ENCODE data around the gene FKBP1A. TPM values are rescaled to one million over a fixed set of nuclear protein-coding genes. Genes with fewer than 3 reads are reported as not detected.

The FKBP1A gene
- 124 TPM for total RNA-seq
- long read RNA-seq, transcript FKBP1A-203 (4 exons, 976 nt), result minor isoform, 7 of 158 reads
- long read RNA-seq, transcript FKBP1A-204 (5 exons, 1,622 nt), result major isoform, 140 of 158 reads
- long read RNA-seq, partial matches to known transcripts, result 1 of 158 reads
- long read RNA-seq, other reads (novel, unspliced or antisense), result 8 of 158 reads

DNA sequence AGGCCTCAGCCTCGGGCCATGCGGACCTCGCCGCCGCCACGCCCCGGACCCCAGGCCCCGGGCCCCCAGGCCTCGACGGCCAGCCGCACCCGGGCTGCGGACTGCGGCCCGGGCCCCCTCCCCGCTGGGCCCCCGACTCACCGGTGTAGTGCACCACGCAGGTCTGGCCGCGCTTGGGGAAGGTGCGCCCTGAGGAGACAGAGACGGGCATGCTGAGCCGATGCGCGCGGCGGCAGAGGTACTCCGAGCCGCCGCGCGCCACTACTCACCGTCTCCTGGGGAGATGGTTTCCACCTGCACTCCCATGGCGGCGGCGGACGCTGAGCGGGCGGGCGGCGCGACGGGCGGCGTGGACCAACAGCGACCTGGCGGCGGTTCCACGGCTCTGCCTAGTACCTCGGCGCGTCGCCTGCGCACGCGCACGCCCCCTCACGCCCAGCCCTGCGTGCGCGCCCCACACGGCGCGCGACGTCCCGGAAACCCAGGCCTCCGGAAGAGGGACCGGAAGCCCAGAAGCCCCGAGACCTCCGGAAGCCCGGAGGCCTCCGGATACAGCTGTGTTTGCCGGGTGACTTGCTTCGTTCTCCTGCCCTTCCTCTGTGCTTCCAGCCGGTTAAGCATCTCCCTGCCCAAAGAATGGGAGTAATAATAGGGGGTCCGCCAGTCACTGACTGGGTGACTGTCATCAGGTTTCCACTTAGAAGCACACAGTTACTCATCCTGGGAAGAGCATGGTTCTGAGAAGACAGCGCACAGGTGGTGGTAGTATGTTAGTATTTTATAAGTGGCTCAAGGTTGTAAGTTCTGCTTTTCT lies at the start of gene FKBP1A:
FKBP1A (minus strand) TSS at position 362 of the 814 bp plus-strand sequence; CDS start at position 306, 56 bp downstream.
- H3K9me3 ChIP-seq (replicated peaks), result no peaks in the 10 kb centered on the region
- intact Hi-C loops (cut with micrococcal nuclease), result loop anchor here (5.0 kb wide), 1 partner anchor 66 kb away; the partner anchor contains the start of gene SDCBP2
- peak within 1 kb of the TSS; percentile 96 for H3K4me3 ChIP-seq
- H3K27me3 ChIP-seq (ENCODE audit: low read depth), result peaks cover 19% of the 10 kb centered on the region
- peak; percentile 51 for TF ChIP-seq CTCF (IDR thresholded peaks at IDR 0.05; ENCODE audit: borderline replicate concordance)
- peaks cover 68% of the 10 kb centered on the region for H3K4me1 ChIP-seq
- H3K27ac ChIP-seq (replicated peaks), result peak within 1 kb of the TSS; percentile 93
- DNase-seq, result peak; percentile 91
- no peaks in the 10 kb centered on the region for H3K36me3 ChIP-seq

- Histone ChIP-seq H3K4me3 (no peak overlapping the region), H3K4me1 (peaks cover 14% of the 10 kb centered on the region), H3K9me3 (replicated peaks) (no peaks in the 10 kb centered on the region), H3K36me3 (peaks cover 66% of the 10 kb centered on the region), H3K27ac (replicated peaks) (no peak overlapping the region), H3K27me3 (ENCODE audit: low read depth) (no peaks in the 10 kb centered on the region)
- intact Hi-C loops (cut with micrococcal nuclease), result no loop called here
- no peak for TF ChIP-seq CTCF (IDR thresholded peaks at IDR 0.05; ENCODE audit: borderline replicate concordance)
- no peak for DNase-seq
These were observed 49.5 kb upstream of the FKBP1A start for GRCh38 chr20:1442304-1442703.

- no peak for TF ChIP-seq CTCF (IDR thresholded peaks at IDR 0.05; ENCODE audit: borderline replicate concordance)
- Histone ChIP-seq H3K9me3 (replicated peaks) (no peaks in the 10 kb centered on the region), H3K27me3 (ENCODE audit: low read depth) (no peaks in the 10 kb centered on the region), H3K36me3 (peaks cover 54% of the 10 kb centered on the region), H3K27ac (replicated peaks) (no peak overlapping the region), H3K4me1 (peaks cover 14% of the 10 kb centered on the region), H3K4me3 (no peak overlapping the region)
- intact Hi-C loops (cut with micrococcal nuclease), result no loop called here
- no peak for DNase-seq
These were observed 48.3 kb upstream of the FKBP1A start for GRCh38 chr20:1441133-1441532.

DNA sequence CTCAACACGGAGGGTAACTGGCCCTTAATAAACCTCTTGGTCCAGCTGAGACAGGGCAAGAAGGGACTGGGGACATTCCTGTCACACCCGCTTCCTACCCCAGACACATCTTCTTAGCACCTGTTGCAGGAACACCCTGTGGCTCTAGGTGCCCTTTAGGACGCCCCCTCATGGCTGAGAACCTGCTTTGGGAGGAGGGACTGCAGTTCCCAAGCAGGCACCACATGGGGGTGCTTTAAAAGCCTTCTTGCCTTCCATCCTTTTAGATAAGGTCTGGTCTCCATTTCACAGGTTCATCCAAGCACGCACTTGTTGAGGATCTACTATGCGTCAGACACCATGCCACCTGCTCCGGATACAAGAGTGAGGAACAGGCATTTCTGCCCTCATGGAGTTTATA lies 47.2 kb upstream of the FKBP1A start:
- Histone ChIP-seq H3K4me3 (no peak overlapping the region), H3K27ac (replicated peaks) (no peak overlapping the region), H3K9me3 (replicated peaks) (no peaks in the 10 kb centered on the region), H3K27me3 (ENCODE audit: low read depth) (no peaks in the 10 kb centered on the region), H3K36me3 (peaks cover 43% of the 10 kb centered on the region), H3K4me1 (peaks cover 14% of the 10 kb centered on the region)
- no peak for TF ChIP-seq CTCF (IDR thresholded peaks at IDR 0.05; ENCODE audit: borderline replicate concordance)
- intact Hi-C loops (cut with micrococcal nuclease), result no loop called here
- no peak for DNase-seq

- no peak overlapping the region for H3K4me3 ChIP-seq
- peaks cover 9% of the 10 kb centered on the region for H3K4me1 ChIP-seq
- no peak overlapping the region for H3K27ac ChIP-seq (replicated peaks)
- no peak for TF ChIP-seq CTCF (IDR thresholded peaks at IDR 0.05; ENCODE audit: borderline replicate concordance)
- intact Hi-C loops (cut with micrococcal nuclease), result loop anchor here (5.0 kb wide), 1 partner anchor 126 kb away; no protein-coding TSS in a partner anchor
- no peak for DNase-seq
- H3K27me3 ChIP-seq (ENCODE audit: low read depth), result no peaks in the 10 kb centered on the region
- H3K9me3 ChIP-seq (replicated peaks), result no peaks in the 10 kb centered on the region
- peaks cover 27% of the 10 kb centered on the region for H3K36me3 ChIP-seq
These were observed 45.5 kb upstream of the FKBP1A start for GRCh38 chr20:1438361-1438760.

All from left ventricle myocardium inferior (tissue), 1 donor.